Activated CD4-positive, alpha-beta T cell treated with anti-CD3 and anti-CD28 coated beads for 36 hours (primary cell): Measurements from ENCODE around the gene GLB1L. TPM values are rescaled to one million over a fixed set of nuclear protein-coding genes. Genes with fewer than 3 reads are reported as not detected.

Experiments used
- ATAC-seq: fragments of 200-7000 bp; cut with Tn5 transposase; one replicate; pipeline ENCODE4 v1.10.0; 2021; ENCODE audit warnings: mild to moderate bottlenecking, moderate library complexity
- CTCF ChIA-PET: fragments of 350-600 bp; sonication (Branson Sonifier 250); formaldehyde crosslinking; loops from one replicate; lab custom pipeline; 2021; ENCODE audit warnings: antibody characterized with exemption; lab: Charles Lee
- POLR2A ChIA-PET: fragments of 350-600 bp; sonication (Branson Sonifier 250); formaldehyde crosslinking; loops from one replicate; lab custom pipeline; 2021; ENCODE audit warnings: antibody characterized with exemption, inconsistent platforms; lab: Charles Lee
- DNase-seq: peaks from one replicate; pipeline ENCODE4 v3.0.0-alpha.2; 2020
- H3K27ac Mint-ChIP-seq: one replicate; pipeline ENCODE4 v1.8.0; 2021; ENCODE audit warnings: mixed read lengths
- H3K27me3 Mint-ChIP-seq: one replicate; pipeline ENCODE4 v1.8.0; 2021; ENCODE audit warnings: mixed read lengths
- H3K36me3 Mint-ChIP-seq: one replicate; pipeline ENCODE4 v1.8.0; 2021; ENCODE audit warnings: low read depth, mixed read lengths
- H3K4me1 Mint-ChIP-seq: one replicate; pipeline ENCODE4 v1.8.0; 2021; ENCODE audit warnings: mixed read lengths
- H3K4me3 Mint-ChIP-seq: one replicate; pipeline ENCODE4 v1.8.0; 2021; ENCODE audit warnings: mild to moderate bottlenecking, moderate library complexity, mixed read lengths
- H3K9me3 Mint-ChIP-seq: one replicate; pipeline ENCODE4 v1.8.0; 2021; ENCODE audit warnings: low read depth, mixed read lengths
- intact Hi-C, 2 experiments: fragments of 100-400 bp; cut with DNase I in 1 of 2; cut with micrococcal nuclease in 1 of 2; formaldehyde crosslinking; loops; one replicate each; pipeline versions ENCODE4 v1.14.2 to v1.15.1; 2022 to 2024; cut with DNase I, micrococcal nuclease
- microRNA-seq: library from miRNA; unstranded; fragments of <30 nt; microRNA quantifications from one replicate; pipeline ENCODE4 v1.2.0, GENCODE V29; 2021; ENCODE audit warnings: borderline replicate concordance
- total RNA-seq, 2 experiments: library from RNA; stranded (reverse); gene quantifications; one replicate each; pipeline ENCODE4 v1.2.3, GENCODE V29; 2021

The GLB1L gene
- total RNA-seq, 2 experiments from 2014 or later, result 2.7 to 4.2 TPM

GRCh38 chr2:219198974-219199373, 46.3 kb downstream of the GLB1L start:
- intact Hi-C loops, result no loop called here
- peaks cover 3% of the 10 kb centered on the region for H3K9me3 Mint-ChIP-seq
- H3K36me3 Mint-ChIP-seq, result no peaks in the 10 kb centered on the region
- no peak overlapping the region for H3K27ac Mint-ChIP-seq
- POLR2A ChIA-PET, result interaction anchor here (1.3 kb wide), 1 partner anchor 96 kb away, joined by 4 read pairs; no protein-coding TSS in a partner anchor
- CTCF ChIA-PET, result interaction anchor here (0.6 to 5.0 kb wide), 4 partner anchors 29 to 193 kb away, joined by 3 to 19 read pairs (median 8); partner anchors contain the start of gene SLC23A3
- ATAC-seq (no peak), DNase-seq (no peak)
- H3K4me1 Mint-ChIP-seq, result peaks cover 8% of the 10 kb centered on the region
- no peaks in the 10 kb centered on the region for H3K27me3 Mint-ChIP-seq
- no peak overlapping the region for H3K4me3 Mint-ChIP-seq

- POLR2A ChIA-PET, result no interaction called here
- Mint-ChIP-seq H3K4me3 (no peak overlapping the region), H3K27ac (no peak overlapping the region), H3K27me3 (no peaks in the 10 kb centered on the region), H3K36me3 (no peaks in the 10 kb centered on the region), H3K9me3 (peaks cover 3% of the 10 kb centered on the region), H3K4me1 (peaks cover 8% of the 10 kb centered on the region)
- CTCF ChIA-PET, result interaction anchor here (1.4 to 5.0 kb wide), 2 partner anchors 15 to 27 kb away, joined by 5 to 19 read pairs; partner anchors contain the start of gene SLC23A3
- no peak for ATAC-seq
- intact Hi-C loops, result no loop called here
- DNase-seq, result no peak
Measured at GRCh38 chr2:219197388-219197787, 47.9 kb downstream of the GLB1L start.

DNA sequence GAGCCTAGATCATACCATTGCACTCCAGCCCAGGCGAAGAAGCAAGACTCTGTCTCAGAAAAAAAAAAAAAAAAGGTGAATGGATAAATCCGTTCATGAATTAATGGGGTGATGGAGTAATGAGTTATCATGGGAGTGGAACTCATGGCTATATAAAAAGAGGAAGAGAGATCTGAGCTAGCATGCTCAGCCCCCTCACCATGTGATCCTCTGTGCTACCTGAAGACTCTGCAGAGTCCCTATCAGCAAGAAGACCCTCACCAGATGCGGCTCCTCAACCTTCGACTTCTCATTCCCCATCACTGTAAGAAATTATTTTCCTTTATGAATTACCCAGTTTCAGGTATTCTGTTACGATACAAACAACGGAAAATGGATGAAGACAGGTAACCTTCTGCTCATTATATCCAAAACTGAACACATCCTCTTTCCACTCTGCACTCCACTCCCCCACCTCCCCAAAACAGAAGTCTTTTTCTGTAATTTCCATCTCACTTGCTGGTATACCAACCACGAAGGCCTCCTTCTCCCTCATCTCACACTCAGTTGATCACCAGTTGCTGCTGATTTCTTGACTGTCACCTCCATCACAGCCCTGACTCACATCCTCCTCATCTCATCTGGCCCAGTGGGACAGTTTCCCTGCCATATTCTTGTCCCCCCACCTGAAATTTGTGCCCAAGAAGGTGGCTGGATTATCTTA, 58.3 kb downstream of the GLB1L start:
- intact Hi-C loops, result no loop called here
- H3K4me3 Mint-ChIP-seq, result no peak overlapping the region
- ChIA-PET POLR2A (no interaction called here), CTCF (no interaction called here)
- DNase-seq (peak; percentile 67), ATAC-seq (peak; percentile 97)
- H3K36me3 Mint-ChIP-seq, result peaks cover 22% of the 10 kb centered on the region
- peaks cover 30% of the 10 kb centered on the region for H3K4me1 Mint-ChIP-seq
- H3K27me3 Mint-ChIP-seq, result no peaks in the 10 kb centered on the region
- H3K27ac Mint-ChIP-seq, result peak overlapping the region; percentile 76
- H3K9me3 Mint-ChIP-seq, result no peaks in the 10 kb centered on the region

Small RNA genes lying within 50 kb of the gene (microRNA-seq; reads per million reads assigned to microRNA genes)
- not detected for gene MIR153-1

Other genes starting within 250 kb of the GLB1L start
- not detected for gene CFAP65, start 203.9 kb downstream of the GLB1L start, total RNA-seq
- under 1 TPM in 1 of 2 experiments, not detected in 1; 0.12 TPM for gene IHH, start 184.5 kb downstream of the GLB1L start, total RNA-seq
- gene NHEJ1, start 84.6 kb downstream of the GLB1L start, total RNA-seq, result 10 to 100 TPM; 20.7 to 23.8 TPM
- 1 to 10 TPM; 1.2 to 1.9 TPM for gene SLC23A3, start 75.4 kb downstream of the GLB1L start, total RNA-seq
- gene CNPPD1, start 68.5 kb downstream of the GLB1L start, total RNA-seq, result 10 to 100 TPM; 38.7 to 41.4 TPM
- 10 to 100 TPM; 58.8 to 70.1 TPM for gene RETREG2, start 67.2 kb downstream of the GLB1L start, total RNA-seq
- gene ZFAND2B, start 38.7 kb downstream of the GLB1L start, total RNA-seq, result 10 to 100 TPM; 21.5 to 27.6 TPM
- gene ABCB6, start 26.5 kb downstream of the GLB1L start, total RNA-seq, result 10 to 100 TPM; 18.2 to 21.9 TPM
- gene ATG9A, start 15.8 kb downstream of the GLB1L start, total RNA-seq, result 10 to 100 TPM; 43.5 to 45.6 TPM
- gene ANKZF1, start 15.6 kb downstream of the GLB1L start, total RNA-seq, result 100 to 1,000 TPM; 140 to 166 TPM
- 10 to 100 TPM; 34.3 to 35.4 TPM for gene STK16, start within 50 bp of the GLB1L start, total RNA-seq
- gene TUBA4B, start 7.8 kb upstream of the GLB1L start, total RNA-seq, result not detected
- 100 to 1,000 TPM; 210 to 369 TPM for gene TUBA4A, start 8.5 kb upstream of the GLB1L start, total RNA-seq
- 10 to 100 TPM; 51.8 to 62.8 TPM for gene DNAJB2, start 33.9 kb upstream of the GLB1L start, total RNA-seq
- gene PTPRN, start 64.0 kb upstream of the GLB1L start, total RNA-seq, result under 1 TPM; 0.30 to 0.43 TPM
- not detected for gene RESP18, start 87.3 kb upstream of the GLB1L start, total RNA-seq
- 10 to 100 TPM; 81.0 to 93.1 TPM for gene DNPEP, start 142.5 kb upstream of the GLB1L start, total RNA-seq
- not detected for gene DES, start 172.9 kb upstream of the GLB1L start, total RNA-seq
- gene SPEG, start 189.4 kb upstream of the GLB1L start, total RNA-seq, result 1 to 10 TPM in 1 of 2 experiments, under 1 TPM in 1; 0.89 to 1.4 TPM